Measurements from ENCODE around the gene LRP8.

The LRP8 gene

DNA sequence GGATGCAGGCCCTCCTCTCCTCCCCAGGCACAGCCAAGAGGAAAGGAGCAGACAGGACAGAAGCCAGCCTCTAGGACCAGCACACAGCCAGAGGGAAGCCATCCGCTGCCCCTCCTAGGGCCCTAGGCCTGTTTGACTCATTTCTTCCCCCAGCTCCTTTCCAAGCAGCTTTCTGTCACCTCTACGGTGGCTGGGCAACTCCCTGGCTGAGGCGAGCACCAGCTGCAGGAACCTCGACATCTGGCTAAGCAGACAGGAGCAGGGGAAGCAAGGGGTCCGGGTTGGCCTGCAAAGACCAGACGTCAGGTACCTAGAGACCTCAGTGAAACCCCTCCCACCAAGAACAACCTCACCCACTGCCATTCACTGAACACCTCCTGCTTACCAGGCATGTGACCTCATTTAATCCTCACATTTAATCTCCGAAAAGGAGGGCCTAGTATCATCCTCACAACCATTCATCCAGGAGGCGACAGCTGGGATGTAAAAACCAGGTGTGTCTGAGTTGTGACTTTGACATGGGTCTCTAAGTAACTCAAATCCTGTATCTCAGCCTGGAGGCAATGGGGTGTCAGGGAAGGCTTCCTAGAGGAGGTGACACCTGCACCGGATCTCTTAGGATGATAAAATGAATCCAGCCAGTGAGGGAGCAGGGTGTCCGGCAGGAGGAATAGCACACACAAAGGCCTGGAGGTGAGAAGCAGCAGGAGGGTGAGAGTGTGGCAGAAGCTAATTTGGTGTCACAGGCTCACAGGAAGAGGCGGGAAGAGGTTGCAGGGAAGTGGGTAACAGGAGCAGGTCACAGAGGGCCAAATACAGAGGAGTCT is 5.9 kb downstream of the LRP8 start:
- DNase-seq: no peak

DNA sequence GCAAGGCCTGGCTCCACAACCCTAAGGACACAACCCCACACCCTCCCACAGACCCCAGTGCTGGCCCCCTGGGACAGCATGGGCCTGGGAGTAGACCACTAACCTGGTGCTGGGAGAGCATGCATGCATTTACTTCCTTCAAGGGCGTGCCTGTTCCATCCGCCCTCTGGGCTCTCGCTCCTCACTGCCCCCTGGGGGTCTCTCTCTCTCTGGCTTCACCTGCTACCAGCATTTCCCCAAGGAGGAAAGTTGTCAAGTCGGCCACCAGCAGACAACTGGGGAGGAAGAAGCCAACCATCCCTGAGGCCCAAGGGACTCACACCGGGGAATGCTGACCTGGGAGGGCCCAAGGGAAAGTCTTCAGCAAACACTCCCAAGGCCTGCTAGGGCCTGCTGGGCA is 6.5 kb downstream of the LRP8 start:
- no peak for DNase-seq

DNA sequence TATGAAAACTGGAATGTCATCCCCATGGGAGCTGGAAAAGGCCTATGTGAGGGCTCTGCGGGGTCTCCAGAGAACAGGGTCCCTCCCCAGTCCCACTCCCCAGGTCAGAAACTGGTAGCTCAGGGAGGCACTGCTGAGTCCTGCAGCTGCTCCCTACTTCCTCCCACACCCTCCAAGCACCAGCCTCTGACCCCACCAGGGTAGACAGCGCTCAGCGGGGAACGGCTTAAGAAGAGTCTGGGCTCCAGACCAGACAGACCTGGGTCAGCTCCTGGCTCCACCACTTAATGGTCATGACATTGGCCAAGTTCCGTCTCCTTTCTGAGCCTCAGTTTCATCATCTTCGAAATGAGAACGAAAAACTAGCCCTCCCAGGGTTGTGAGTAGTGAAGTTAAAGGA is 7.2 kb downstream of the LRP8 start:
- DNase-seq: no peak

DNA sequence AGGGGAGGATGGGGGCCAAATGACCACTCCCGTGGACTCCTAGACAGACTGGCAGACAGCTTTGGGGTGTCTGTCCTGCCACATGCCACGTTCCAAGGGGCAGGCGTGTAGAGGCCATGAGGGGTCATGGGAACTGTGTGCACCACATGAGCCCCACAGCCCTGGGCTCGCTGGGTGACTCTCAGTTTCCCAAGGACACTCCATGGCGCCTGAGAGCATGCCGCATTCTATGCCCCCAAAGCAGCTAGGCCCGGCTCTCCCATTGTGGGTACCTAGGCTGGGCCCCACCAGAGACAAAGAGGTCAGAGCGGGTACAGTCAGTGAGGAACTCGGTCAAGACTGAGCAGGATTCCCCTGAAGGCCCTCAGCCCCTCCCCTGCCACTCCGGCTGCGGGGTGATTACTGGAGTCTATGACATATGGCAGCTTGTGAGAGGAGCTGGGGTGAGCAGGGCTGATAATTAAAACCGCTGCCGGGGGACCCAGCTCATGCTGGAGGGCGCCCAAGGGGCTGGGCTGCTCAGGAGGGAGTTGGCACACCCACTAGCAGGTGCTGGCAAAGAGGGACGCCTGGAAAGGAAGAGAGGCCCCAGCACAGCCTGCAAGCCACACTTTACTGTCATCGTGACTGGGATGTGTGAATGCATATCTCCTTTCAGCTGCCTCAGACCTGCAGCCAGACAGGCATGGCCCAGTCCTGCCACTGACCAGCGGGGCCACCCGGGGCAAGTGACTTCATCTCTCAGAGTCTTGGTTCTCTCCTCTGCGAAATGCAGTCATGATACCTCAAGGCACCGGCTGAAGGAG is 8.4 kb downstream of the LRP8 start:
- no peak for DNase-seq

DNA sequence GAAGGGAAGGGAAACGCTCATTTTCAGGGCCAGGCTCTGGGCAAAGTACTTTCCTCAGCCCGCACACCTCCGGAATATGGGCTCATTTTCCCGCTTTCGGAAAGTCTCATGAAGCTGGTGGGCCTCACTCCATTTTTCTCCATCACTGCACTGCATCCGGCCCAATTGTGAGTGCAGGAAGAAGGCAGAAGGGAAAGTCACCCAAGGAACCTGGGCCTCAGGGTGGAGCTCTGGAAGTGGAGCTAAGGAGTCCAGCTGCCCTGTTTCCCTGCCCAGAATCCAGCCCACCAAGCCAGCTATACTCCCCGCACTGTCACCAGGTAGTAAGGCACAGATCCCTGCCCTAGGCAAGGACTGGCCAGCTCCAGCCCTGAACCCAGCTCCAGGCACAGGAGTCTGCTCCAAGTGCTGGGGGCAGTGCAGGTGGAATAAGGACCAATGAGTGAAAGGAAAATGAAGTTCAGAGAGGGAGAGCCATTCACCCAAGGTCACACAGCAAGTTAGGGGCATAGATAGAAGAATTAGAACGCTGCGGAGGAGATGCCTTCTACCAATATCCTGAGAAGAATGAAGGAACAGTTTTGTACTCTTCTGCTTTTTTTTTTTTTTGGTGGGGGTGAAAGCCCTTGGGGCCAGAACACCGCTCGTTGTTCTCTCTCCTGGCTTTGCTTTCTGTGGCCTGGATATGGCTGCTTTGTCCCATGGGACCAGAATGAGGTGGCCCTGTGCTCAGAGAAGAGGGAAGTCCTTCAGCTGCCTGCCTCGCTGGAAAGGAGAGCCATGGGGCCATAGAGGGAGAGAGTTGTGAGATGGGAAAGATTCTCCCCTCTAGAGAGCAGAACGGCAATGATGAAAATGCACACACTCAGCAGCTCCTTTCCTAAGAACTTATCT is 10.0 kb downstream of the LRP8 start:
- DNase-seq: no peak

DNA sequence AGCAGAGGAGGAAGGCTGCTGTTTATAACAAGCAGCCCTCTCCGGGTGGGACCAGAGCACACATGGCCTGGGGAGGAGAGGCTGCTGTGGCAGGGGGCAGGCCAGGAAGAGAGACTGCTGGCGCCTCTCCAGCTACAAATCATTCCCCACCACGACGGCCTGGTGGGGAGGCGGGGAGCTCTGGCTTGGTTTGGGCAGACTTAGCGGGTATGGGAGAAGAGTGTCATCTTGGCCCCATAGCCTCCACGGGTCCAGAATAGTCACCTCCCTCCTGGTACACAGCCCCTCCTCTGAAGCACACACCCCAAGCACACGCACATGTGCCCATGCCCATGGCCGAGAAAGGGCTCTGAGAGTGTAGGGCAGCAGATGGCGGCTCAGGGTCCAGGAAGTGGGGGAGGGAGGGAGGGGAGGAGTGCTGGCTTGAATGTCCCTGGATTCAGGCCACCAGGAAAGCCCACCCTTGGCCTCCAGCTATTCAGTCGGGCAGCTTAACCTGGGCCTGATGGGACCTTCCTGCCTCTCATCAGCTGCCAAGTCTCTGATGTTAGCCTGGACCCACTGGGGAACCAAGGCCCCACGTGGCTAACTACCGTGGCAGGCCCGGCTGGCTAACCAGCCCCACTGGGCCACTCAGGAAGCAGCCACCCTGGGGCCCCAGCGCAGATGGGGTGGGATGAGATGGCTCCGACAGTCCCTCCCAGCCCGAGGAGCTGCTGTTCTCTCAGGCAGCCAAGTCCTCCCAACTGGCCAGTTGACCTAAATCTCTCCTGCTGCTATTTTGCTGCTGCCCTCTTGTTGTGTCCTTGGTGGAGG is 10.9 kb downstream of the LRP8 start:
- DNase-seq: no peak

DNA sequence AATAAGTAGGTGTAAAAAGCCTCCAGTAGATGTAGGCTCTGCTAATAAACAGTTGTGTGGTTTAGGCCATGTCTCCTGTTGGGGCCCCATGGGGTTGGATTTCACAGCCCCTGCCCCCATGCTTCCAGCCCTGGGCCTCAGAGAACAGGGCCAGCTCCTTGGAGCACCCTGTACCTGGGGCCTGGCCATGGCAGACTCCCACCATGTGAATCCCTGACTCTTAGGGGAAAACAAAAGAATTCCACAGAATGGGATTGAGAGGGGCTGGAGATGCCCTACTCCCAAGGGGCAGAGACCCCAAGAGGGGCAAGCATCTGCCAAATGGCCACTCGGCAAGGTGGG is 11.5 kb downstream of the LRP8 start:
- DNase-seq: no peak

DNA sequence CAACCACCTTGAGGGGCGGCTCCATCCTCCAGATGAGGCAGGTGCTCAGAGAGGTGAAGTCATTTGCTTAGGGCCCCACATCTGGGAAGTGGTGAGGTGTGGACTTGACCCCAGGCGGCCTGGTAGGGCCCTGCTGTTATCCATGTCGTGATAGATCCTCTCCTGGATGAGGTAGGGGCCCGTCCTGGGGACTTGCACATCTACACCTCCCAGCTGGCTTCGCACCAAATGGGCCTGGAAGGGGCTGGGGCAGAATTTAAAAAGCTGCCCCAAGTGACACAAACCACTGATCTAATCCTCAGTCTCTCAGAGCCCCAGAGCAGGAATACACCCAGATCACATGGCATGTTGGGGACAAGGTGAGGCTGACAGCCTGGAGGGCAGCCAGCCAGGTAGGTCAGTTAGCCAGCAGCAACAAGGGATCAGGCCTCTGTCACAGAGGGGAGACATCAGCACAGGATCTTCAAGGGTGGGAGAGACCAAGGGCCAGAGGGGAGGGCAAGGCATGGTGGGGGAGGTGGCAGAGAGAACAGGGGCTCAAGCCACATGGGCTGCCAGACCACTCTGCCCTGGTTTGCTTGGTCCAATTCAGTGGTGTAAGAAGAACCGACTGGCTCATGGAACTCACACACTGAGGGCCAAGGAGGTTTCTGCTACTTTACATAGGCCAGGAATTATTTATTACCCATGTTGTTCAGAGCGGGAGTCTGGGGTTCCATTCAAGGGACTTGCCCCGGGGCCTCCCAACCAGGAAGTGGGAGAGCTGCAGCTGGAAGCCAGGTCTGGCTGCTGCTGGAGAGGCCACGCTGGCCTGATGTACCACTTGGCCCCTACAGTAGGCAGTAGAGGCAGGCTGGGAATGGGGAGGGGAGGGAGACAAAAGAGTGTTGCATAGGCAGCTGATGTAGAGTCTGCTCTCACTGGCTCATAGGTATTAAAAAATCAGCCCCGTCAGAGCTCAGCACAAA is 12.1 kb downstream of the LRP8 start:
- no peak for DNase-seq

DNA sequence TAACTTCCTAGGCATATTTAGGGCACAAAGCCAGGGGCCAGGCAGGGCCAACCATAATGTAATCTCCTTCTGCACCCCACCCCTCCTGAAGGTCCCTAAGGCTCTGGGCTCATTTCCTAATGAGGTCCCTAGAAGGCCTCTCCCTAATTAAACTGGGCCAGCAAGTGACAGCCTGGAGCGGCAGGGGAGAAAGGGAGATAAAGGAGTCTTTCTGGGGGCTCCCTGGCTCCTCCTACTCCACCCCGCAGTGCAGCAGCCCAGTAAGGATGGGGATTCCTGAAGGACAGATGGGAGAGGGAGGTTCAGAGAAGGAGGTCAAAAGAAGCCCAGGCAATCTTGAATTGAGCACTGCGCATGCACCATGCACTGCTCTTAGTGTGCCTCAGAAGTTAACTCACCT is 12.8 kb downstream of the LRP8 start:
- no peak for DNase-seq

DNA sequence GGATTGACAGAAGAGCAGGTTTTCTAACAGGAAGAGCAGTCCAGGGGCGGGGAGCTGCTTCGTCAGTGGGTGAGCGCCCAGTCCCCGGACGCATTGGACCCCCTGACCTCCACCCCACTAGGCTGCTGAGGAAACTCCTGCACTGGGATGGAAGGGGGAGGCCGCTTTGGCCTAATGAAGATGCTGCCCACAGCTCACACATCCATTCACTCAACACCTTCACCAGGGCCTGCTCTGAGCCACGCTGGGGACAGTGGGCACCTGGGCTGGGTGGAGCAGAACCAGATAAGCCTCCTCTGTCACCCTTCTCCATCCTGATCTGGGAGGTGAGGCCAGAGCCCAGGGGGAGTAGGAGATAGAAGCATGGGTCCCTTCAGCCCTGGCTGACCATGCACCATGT is 13.3 kb downstream of the LRP8 start:
- no peak for DNase-seq

DNA sequence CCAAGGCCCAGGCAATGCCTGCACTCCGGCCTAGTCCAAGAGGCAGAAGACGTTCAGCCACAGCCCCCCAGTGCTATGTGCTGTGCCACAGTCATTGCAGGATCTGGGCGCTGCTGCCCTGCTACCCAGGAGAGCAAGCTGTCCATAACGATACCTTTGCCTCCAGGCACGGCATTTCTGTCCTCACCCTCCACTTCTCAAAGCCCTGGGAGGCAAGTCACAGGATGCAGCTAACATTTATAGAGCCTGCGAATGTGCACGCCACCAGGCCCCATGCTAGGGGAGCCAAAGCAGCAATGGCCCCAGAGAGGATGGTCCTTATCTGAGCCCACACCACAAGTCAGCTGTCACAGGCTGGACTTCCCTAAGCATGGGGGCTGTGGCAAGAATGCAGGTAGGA is 13.8 kb downstream of the LRP8 start:
- DNase-seq: no peak

DNA sequence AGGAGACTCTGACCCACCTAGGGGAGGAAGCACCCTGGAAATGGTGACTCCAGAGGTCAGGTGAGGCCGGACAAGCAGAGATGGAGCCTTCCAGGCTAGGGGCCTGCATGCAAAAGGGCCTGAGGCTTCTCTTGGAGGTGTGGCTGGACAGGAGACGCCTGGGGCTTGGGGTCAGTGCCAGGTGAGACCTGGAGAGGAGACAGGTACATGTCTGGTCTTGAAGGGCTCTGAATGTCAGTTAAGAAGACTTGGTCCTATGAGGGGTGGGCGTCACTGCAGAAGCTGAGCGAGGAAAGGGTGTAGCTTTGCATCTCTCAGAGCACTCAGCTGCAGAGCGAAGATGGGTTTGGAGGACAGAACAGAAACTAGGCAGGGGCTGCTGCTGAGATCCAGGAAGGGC is 14.3 kb downstream of the LRP8 start:
- no peak for DNase-seq

DNA sequence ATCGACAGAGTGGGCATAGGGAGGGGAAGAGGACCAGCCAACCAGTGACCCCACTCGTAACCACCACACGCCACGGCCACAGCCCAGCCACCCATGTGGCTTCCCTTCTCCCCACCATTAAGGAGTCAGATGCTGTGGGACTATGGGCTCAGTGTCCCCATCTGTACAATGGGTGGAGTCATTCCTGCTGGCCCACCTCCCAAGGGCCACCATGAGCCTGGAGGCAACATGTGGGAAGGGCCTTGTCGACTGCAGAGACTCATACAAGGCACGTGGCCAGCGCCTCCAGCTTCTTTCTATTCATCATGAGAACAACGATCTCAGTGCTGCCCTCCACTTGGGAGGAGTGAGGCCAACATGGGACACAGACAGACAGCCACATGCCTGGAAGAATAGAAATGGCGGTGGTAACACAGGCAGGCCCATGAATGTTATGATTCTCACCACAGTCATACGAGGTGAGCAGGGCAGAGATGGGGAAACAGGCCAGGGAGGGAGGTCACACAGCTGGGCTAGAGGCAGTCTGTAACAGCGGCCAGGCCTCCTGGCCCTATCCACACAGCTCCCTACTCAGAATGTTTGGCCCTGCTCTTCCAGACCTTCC is 16.1 kb downstream of the LRP8 start:
- DNase-seq: no peak

DNA sequence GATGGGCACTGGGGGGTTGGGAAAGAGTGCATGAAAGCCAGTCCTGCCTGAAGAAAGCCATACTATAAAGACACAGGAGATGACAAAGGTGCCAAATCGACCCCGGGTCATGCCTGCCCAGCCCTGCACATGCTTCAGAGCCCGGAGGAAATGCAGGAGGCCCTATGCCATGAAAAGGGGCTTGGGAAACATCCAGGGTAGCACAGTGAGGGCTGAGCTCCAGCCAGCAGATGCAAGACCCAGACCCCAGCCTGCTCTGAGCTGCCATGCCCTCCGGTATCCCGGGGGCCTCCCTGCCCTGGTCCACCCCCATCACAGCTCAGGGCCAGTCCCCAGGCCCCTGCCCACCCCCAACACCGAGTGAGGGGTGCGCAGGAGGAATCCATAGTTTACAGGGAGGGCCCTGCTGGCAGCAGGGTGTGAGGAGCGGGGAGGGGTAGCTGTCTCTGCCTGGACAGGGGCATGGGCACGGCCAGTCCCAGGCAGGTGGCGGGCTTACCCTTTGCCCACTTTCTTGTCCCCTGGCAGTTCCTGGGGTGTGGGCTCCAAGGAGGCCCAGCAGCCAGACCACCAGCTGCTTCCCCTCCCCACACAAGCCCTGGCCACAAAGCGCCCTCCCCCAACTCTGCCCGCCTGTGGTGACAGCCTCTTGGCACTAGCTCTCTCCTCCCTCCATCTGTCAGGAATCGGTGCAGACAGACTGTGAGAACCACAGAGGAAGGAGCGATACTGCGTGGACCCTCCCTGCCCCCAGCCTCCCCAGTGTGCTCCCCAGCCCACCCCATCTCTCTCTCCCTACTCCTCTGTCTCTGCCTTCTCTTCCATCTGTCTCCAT is 16.8 kb downstream of the LRP8 start:
- DNase-seq: no peak

DNA sequence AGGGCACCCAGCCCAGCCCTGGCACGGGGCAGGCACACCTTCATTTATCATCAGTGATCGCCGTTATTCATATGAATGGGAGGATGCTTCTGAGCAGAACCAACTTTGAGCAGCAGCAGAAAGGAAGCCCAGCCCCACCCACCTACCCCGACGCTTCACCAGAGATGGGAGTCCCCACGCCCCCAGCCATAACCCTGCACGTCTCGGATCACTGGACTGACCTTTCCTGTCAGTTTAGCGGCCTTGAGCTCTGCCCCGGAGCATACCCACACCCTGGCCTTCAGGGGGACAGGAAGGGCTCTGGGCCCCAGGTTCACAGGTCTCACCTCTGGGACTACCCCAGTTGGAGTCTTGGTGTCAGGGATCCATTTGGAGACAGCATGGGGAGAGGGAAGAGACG is 18.1 kb downstream of the LRP8 start:
- DNase-seq: no peak

DNA sequence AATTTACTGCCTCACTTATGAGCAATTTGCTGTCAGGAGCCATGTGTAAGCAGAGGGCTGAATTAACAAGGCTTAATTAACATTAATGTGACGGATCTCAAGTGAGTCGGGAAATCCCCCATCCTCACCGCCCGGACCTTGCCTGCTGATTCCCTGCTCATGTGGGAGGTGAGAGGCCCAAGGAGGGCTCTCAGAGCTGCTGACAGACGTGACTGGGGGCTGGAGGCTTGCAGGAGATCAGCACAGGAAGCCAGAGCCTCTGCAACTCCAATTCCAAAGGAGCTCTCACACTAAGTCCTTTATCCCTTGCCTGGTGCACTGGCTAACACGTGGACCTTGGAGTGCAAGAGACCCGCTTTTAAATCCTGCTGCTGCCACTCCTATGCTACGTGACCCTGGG is 19.4 kb downstream of the LRP8 start:
- DNase-seq: no peak

DNA sequence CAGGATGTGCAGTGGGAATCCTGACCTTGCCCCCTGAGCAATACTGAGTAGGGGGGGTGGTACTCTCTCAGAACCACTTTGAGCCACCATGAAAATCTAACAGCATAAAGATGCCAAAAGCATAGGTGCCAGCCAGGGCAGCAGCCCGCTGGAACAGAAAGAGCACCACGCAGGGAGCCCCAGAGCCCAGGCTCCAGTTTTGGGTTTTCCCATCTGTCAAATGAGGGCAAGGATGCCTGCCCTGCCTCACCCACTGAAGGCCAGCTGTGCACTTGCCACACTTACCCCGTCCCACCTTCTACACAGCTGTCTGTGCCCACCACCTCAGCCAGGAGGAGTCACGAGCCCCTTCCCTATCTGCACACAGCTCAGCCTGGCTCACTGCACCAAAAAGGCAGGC is 20.8 kb downstream of the LRP8 start:
- DNase-seq: no peak

DNA sequence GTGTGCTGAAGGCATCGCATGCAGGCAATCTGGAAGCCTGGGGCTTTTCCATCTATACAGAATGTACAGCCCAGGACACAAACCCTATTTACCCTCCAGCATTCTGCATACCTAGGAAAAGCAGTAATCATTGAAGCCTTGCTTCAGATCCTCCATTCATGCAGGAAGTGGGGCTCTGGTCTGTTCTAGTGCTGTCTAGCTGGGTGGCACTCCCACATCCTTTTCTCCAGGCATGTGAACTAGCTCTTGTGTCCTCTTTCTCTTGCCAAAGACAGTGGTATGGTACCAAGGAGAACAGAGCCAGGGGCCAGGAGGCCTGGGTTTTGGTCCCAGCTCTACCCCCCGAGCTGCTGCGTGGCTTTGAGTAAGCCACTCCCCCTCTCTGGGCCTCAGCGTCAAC is 21.7 kb downstream of the LRP8 start:
- peak in 1 of 5 experiments; percentile 22 for DNase-seq

DNA sequence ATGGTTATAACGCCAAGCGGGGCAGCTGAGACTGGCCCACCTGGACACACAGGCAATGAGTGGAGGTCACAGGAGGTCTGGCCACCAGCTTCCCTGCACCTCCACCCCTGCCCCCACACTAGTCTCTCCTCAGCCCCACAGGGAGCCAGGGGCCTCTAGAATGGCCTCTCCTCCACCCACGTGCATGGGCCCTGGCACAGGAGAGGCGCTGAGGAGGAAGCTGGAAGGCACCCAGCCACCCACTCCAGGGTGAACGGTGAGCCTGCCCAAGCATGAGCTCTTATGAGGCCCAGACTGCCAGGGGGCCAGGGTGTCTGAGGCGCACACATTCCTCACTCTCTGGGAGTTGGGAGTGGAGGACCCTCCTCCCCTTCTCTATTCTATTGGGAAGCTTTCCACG is 22.2 kb downstream of the LRP8 start:
- no peak for DNase-seq

DNA sequence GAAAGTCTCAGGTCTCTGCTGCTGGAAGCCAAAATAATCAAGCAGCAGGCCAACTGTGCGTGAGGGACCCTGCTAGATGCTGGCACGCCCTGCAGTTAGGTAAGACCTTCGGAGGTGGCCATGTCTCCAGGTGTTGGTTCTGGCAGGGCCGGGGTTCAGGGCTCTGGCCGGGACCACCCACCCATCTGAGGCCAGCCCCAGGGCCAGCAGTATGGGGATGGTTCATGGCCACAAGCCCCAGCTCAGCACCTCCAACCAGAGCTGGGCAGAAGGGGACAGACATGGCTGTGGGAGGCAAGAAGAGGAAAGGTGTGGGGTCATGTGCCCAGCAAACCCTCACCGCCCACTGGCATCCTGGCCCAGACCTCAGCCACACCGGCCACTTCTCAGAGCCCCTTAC is 23.3 kb downstream of the LRP8 start:
- no peak for DNase-seq
